A549 (cell line): ENCODE data around the gene LCN6.

Source experiments
- CEBPB ChIP-seq, 2 experiments: fragments of >200 bp in 1 of 2; sonication (Bioruptor Twin) in 1 of 2; formaldehyde crosslinking in 1 of 2; IDR thresholded peaks; 2 replicates each; pipeline ENCODE4 v1.6.1; 2012 to 2016
- CHD2 ChIP-seq: fragments of 150-350 bp; IDR thresholded peaks from 2 replicates; pipeline ENCODE4 v1.6.1; 2014; ENCODE audit warnings: low read length; ENCODE audit not compliant: partially characterized antibody
- CHD4 ChIP-seq: fragments of 200-600 bp; sonication (generic); IDR thresholded peaks from 2 replicates; pipeline ENCODE4 v1.6.1; 2016; ENCODE audit warnings: antibody characterized with exemption, mild to moderate bottlenecking, borderline replicate concordance
- HOXA7 ChIP-seq: fragments of 250-450 bp; sonication (Bioruptor Pico); IDR thresholded peaks from 2 replicates; pipeline ENCODE4 v1.5.0; 2020; ENCODE audit warnings: mild to moderate bottlenecking, moderate library complexity
- NR3C1 ChIP-seq: fragments of >200 bp; sonication (Bioruptor Twin); formaldehyde crosslinking; IDR thresholded peaks from 3 replicates; pipeline ENCODE4 v1.6.1; 2017
- SREBF2 ChIP-seq: fragments of 450-650 bp; IDR thresholded peaks from 2 replicates; pipeline ENCODE4 v1.6.1; 2014; ENCODE audit warnings: mild to moderate bottlenecking, moderate library complexity
- TF ChIP-seq, protein P1 (sequence below): fragments of 250-450 bp; sonication (Bioruptor Pico); IDR thresholded peaks from 2 replicates; pipeline ENCODE4 v1.5.0; 2021; ENCODE audit warnings: mild to moderate bottlenecking, moderate library complexity, borderline replicate concordance
- TF ChIP-seq, protein P2 (sequence below): fragments of >200 bp; sonication (Bioruptor Twin); formaldehyde crosslinking; IDR thresholded peaks from 3 replicates; pipeline ENCODE4 v1.5.1; 2016
- TF ChIP-seq, protein P3 (sequence below): IDR thresholded peaks from 2 replicates; pipeline ENCODE4 v1.6.1; 2012
- TF ChIP-seq, protein P4 (sequence below): fragments of 450-650 bp; IDR thresholded peaks from 2 replicates; pipeline ENCODE4 v1.6.1; 2014; ENCODE audit warnings: antibody characterized with exemption

DNA sequence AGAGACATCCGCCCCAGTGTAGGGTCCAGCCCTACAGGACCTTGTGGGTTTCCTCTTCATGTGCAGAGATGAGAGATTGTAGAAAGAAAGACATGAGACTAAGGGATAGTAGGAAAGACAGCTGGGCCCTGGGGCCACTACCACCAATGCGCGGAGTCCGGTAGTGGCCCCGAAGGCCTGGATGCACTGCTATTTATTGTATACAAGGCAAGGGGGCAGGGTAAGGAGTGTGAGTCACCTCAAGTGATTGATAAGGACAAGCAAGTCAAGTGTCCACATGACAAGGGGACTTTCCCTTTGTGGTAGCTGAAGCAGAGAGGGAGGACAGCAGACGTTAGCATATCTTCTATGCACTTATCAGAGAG lies 36.7 kb upstream of the LCN6 start:
- TF ChIP-seq, protein P1, sequence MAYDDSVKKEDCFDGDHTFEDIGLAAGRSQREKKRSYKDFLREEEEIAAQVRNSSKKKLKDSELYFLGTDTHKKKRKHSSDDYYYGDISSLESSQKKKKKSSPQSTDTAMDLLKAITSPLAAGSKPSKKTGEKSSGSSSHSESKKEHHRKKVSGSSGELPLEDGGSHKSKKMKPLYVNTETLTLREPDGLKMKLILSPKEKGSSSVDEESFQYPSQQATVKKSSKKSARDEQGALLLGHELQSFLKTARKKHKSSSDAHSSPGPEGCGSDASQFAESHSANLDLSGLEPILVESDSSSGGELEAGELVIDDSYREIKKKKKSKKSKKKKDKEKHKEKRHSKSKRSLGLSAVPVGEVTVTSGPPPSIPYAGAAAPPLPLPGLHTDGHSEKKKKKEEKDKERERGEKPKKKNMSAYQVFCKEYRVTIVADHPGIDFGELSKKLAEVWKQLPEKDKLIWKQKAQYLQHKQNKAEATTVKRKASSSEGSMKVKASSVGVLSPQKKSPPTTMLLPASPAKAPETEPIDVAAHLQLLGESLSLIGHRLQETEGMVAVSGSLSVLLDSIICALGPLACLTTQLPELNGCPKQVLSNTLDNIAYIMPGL, result no peak
- TF ChIP-seq CEBPB (IDR thresholded peaks at IDR 0.05) (no peak), SREBF2 (no peak), HOXA7 (CRISPR knock-in tag) (no peak), CHD4 (no peak), NR3C1 (no peak), CHD2 (no peak)
- TF ChIP-seq, protein P2, sequence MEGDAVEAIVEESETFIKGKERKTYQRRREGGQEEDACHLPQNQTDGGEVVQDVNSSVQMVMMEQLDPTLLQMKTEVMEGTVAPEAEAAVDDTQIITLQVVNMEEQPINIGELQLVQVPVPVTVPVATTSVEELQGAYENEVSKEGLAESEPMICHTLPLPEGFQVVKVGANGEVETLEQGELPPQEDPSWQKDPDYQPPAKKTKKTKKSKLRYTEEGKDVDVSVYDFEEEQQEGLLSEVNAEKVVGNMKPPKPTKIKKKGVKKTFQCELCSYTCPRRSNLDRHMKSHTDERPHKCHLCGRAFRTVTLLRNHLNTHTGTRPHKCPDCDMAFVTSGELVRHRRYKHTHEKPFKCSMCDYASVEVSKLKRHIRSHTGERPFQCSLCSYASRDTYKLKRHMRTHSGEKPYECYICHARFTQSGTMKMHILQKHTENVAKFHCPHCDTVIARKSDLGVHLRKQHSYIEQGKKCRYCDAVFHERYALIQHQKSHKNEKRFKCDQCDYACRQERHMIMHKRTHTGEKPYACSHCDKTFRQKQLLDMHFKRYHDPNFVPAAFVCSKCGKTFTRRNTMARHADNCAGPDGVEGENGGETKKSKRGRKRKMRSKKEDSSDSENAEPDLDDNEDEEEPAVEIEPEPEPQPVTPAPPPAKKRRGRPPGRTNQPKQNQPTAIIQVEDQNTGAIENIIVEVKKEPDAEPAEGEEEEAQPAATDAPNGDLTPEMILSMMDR, result no peak
- TF ChIP-seq, protein P3, sequence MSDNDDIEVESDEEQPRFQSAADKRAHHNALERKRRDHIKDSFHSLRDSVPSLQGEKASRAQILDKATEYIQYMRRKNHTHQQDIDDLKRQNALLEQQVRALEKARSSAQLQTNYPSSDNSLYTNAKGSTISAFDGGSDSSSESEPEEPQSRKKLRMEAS, result no peak
- TF ChIP-seq, protein P4, sequence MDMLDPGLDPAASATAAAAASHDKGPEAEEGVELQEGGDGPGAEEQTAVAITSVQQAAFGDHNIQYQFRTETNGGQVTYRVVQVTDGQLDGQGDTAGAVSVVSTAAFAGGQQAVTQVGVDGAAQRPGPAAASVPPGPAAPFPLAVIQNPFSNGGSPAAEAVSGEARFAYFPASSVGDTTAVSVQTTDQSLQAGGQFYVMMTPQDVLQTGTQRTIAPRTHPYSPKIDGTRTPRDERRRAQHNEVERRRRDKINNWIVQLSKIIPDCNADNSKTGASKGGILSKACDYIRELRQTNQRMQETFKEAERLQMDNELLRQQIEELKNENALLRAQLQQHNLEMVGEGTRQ, result no peak
